EH (cell line): ENCODE results near the gene RDM1.

Source experiments
- DNase-seq: peaks from one replicate; pipeline ENCODE4 v3.0.0-alpha.2; 2015; ENCODE audit warnings: low read depth

RDM1 gene

DNA sequence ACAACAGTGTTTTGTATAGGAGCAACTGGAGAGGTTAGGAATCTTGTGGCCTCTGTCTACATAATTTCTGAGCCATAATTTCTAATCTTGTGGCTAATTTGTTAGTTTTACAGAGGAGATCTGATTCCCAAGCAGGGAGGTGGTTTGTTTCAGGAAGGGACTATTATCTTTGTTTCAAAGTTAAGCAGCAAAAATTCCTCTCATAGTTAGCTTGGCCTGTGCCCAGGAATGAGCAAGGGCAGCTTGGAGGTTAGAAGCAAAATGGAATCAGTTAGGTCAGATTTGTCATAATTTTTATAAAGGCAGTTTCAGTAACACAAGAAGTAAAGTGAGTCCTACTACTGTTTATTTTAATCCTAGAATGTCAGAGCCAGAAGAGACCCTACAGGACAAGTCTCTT lies 2.0 kb upstream of the RDM1 start:
- peak; percentile 71 for DNase-seq

DNA sequence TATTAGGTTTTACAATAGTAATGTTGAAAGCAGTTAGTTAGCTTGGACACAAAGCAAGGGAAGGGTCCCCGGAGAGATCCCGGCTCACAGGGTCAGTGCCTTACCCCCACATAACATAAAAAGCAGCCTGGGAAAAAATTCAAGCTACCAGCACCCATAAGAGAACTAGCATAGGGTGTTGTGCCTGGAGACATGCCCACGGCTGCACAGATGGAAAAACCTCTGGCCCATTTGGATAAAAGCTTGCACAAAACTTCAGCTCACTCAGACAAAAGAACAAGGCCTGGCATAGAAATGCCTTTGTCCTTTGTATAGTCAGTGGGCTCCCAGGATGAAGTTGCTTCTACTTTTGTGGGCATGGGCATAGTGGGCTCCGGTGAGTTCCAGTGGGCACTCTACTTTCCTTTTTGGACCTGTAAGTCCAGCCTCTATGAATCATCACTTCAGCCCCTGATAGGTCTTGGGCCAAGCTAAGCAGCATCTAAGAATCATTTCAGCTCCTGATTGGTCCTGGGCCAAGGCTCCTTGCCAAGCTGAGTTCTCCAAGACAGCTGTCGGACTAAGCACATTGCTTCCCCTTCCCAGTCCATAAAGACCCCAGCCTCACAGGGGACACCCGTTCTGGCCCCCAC lies 1.3 kb upstream of the RDM1 start:
- DNase-seq: peak; percentile 38

DNA sequence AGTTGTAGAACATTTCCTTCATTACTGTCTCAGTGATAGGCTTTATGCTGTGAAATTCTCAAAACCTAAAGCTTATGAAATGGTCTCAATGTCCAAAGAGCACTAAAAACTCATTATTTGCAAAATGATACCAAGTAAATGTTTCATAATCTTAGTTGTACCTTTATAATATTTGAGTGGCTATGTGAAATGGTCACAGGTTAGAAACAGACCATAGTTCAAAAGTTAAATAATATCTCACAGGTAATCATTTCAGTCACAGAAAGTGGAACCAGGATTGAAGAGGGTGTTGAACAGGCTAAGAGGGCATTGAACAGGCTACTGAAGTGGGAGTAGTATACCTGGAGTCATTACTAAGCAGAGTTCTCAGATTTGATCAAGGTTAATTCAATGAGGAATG lies 2.9 kb downstream of the RDM1 start:
- DNase-seq: no peak

DNA sequence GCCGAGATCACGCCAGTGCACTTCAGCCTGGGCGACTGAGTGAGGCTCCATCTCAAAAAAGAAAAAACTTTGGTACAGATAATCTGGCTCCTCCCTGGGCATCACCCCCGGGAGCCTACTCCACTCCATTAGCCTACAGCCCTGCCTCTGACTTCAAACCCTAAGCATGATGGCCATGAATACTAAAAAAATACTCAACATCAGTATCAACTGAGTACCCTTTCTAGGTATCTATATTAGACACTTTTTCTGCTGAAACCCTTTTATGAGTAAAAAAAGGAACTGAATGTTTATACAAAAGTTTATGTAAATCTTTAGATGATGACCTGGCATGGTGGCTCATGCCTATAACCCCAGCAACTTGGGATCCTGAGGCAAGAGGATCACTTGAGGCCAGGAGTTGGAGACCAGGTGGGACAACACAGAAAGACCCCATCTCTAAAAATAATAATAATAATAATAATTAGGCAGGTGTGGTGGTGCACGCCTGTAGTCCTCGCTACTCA lies 6.9 kb downstream of the RDM1 start:
- no peak for DNase-seq

DNA sequence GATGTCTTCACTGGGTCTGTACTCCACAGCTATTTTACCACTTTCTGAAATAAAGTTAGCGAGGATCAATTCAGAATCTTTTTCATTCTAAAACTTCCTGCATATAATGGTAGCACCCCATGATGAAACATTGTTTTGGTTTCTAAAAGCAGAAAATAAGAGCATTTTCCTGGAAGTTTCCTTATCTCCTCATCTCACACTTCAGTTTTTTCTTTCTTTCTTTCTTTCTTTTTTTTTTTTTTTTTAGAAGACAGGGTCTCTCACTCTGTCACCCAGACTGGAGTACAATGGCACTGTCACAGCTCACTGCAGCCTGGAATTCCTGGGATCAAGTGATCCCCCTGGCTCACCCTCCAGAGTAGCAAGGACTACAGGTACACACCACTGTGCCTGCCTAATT lies 10.3 kb downstream of the RDM1 start:
- no peak for DNase-seq

DNA sequence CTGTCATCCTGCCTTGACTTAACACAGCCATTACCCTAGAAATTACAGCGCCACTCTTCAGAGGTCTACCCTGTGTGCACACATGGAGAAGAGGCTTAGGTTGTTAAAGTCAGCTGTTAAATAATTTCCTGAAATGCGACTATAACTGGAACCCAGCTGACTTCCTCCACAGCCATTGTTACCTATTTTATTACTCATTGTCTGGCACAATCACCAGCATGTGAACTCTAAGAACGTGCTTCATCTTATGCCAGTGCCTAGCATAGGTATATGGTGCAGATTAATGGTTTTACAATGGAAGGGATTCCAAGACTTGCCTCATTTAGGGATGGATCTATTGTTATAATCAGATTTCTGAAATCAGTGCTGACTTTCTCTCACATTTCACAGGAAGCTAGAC lies 11.9 kb downstream of the RDM1 start:
- DNase-seq: no peak

DNA sequence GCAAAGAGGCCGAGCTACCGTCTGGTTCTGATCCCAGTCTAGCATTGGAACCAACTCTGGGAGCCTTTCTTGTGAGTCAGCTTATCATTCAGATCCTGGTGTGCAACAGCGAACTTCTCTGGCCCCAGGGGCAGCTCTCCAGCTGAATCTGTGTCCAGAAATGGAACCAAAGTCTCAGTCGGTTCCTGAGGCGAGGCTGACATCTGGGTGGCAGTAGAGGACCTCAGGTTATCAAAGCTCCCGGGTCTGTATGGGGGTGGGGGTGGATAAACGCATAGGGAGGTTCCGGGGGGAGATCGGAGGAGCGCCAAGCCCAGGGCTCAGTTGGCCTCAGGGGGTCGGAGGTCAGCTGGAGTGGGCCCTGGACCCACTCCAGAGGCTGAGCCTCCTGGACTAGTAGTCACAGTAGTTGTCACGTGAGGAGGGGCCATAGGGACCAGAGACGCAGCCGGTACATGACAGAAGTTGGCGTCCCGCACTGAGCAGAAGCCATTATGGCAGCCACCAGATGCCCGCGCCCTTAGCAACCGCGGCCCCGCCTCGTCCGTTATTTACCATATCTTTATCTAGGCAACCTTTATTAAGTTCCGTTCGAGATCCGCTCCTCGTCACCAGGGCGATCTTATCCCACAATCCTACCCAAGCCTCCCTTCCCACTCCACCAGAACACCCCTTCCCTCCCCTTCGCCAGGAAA lies 12.9 kb downstream of the RDM1 start:
- DNase-seq: no peak

DNA sequence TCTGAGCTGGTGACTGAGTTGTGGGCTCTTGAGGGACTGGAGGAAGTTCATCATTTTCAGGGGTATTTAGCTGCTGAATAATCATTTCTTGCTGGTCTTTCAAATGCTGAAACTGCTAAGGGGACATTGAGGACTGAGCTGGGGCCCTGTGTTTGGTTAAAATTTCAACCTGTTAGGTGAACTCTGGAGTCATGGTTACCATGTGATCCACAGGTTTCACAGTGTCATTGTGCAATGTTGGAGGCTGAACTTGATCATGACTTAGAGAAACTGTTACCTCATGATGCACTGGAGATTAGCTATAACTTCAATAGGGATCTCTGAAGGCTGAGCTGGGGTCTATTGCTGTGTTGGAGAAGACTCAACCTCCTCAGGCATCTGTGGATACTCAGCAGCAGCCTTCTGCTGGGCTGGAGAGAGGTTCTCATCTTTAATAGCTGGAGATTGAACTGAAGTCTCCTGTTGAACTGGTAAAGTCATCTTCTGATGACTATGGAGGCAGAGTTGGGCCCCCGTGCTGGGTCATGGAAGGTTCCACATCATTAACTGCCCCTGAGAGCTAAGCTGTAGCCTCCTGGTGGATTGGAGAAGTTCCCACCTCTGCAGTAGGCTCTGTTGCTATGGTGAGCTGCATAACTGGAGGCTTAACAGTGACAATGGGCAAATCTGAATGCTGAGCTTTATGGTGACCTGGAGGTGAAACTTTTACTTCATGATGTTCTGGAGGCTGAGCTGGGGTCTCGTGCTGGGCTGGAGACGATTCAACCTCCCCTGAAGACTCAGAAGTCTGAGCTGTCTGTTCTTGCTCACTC lies 15.2 kb downstream of the RDM1 start:
- no peak for DNase-seq

DNA sequence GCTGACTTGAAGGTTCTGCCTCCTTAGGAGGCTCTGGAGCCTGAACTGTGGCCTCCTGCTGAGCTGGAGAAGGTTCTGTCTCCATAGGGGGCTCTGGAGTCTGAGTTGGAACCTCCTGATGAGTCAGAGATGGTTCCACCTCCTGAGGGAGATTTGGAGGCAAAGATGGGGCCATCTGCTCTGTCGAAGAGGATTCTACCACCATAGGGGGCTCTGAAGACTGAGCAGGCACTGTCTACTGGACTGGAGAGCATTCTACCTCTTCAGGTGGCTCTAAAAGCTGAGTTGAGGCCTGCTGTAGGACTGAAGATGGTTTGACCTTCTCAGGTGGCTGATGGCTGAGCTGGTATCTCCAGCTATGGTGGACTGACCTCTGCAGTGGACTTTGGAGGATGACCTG lies 16.2 kb downstream of the RDM1 start:
- no peak for DNase-seq

DNA sequence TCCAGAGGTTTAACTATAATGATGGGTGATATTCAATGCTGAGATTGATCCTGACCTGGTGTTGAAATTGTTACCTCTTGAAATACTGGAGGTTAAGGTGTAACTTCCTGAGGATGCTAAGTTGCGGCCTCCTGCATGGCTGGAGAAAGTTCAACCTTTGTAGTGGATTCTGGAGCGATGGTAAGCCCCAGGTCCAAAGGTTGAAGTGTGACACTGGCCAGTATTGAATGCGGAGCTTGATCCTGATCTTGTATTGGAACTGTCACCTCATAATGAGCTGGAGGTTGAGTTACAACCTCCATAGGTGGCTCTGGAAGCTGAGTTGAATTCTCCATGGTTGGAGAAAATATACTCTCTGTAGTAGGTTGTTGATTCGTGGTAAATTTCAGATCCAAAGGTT lies 17.0 kb downstream of the RDM1 start:
- DNase-seq: no peak

DNA sequence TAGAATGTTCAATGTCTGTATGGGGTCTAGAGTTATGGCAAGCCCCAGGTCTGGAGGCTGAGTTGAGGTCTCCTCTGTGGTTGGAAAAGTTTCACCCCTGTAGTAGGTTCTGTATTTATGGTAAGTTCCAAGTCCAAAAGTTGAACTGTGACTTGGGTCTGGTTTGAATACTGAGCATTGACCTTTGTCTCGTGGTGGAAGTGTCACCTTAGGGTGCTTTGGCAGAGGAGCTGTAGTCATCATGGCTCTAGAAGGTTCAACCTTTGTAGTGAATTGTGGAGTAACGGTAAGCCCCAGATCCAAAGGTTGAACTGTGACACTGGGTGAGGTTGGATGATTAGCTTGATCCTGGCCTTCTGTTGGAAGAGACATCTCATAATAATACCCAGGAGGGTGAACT lies 17.6 kb downstream of the RDM1 start:
- no peak for DNase-seq

DNA sequence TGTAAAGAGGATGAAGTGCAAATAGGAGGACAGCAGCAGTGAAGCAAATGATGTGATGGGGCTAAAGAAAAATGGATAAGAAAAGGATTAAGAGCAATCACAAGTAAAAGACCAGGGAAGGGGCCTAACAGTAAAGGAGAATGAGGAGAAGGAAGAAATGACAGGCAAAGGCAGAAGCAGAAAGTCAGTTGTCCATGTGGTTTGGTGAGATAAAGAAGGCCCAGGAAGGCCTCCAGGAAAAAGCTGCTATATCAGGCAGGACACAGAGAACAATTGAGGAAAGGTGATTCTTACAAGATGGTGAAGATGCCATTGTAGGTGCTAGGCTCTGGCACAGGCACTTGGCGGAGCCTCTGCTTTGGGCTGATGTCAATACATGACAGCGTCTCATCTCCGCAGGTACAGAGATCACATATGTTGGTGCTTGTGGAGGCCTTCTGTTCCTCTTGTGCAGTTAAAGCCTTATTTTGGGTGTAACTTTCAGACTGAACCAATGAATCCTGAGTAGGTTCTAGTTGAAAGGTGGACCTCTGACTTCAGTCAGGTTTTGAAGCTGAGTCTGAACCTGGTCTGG lies 18.1 kb downstream of the RDM1 start:
- no peak for DNase-seq

DNA sequence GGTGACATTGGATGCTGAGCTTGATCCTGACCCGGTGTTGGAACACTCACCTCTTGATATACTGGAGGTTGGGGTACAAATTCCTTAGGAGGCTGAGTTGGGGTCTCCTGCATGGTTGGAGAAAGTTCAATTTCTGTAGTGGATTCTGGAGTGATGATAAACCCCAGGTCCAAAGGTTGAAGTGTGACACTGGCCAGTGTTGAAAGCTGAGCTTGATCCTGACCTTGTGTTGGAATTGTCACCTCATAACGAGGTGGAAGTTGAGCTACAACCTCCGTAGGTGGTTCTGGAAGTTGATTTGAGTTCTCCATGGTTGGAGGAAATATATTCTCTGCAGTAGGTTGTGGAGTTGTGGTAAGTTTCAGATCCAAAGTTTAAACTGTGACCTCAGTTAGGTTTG lies 21.2 kb downstream of the RDM1 start:
- no peak for DNase-seq

DNA sequence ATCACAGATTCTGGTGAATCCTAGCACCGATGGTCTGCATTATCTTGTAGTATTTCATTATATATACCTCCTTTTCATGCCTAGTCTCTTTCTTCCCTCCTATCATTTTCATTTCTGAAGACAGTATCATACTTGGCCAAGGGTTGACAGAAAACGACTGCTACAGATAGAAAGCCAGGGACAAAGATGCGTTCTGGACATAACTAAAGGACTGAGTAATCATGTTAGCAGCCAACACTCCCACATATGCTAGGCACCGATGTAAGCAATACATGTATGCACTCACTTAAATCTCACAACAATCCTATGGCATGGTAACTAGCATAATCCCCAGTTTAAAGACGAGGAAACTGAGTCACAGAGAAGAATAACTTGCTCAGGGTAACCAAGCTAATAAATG lies 22.9 kb downstream of the RDM1 start:
- DNase-seq: peak; percentile 36

DNA sequence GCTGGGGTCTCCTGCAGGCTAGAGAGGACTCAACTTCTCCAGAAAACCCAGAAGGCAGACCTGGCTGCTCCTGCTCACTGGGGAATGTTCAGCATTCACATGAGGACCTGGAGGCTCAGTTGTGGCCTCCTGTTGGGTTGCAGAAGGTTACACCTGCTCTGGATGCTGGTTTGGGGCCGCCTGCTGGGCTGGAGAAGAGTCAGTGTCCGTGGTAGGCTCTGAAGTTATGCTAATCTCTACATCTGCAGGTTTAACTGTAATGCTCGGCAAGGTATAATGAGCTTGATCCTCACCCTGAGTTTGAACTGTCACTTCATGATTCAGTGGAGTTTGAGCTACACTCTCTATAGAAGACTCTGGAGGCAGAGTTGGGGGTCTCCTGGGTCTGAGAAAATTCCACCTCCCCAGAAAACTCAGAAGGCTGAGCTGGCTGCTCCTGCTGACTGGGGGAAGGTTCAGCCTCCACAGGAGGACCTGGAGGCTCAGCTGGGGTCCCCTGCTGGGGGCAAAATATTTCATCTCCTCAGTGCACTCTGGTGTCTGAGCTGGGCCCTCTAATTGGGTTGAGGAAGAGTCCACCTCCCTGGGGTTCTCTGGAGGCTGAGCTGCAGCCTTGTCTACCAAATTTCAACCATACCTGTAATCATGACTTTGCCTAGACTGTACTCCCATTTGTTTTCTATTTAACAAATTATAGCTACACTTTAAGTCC lies 23.5 kb downstream of the RDM1 start:
- no peak for DNase-seq

DNA sequence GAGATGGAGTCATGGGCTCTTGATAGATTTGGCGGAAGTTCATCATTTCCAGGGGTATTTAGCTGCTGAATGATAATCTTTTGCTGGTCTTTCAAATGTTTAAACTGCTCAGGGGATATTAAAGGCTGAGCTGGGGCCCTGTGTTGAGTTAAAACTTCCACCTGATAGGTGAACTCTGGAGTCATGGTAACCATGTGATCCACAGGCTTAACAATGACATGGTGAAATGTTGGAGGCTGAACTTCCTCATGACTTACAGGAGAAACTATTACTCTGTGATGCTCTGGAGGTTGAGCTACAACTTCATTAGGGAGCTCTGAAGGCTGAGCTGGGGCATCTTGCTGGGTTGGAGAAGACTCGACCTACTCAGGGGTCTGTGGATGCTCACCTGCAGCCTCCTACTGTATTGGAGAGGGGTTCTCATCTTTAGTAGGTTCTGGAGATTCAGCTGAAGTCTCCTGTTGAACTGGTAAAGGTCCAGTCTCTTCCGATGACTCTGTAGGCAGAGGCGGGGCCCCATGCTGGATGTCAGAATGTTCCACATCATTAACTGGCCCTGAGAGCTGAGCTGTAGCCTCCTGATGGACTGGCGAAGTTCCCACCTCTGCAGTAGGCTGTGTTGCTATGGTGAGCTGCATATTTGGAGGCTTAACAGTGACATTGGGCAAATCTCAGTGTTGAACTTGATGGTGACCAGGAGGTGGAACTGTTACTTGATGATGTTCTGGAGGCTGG lies 24.2 kb downstream of the RDM1 start:
- peak; percentile 63 for DNase-seq

DNA sequence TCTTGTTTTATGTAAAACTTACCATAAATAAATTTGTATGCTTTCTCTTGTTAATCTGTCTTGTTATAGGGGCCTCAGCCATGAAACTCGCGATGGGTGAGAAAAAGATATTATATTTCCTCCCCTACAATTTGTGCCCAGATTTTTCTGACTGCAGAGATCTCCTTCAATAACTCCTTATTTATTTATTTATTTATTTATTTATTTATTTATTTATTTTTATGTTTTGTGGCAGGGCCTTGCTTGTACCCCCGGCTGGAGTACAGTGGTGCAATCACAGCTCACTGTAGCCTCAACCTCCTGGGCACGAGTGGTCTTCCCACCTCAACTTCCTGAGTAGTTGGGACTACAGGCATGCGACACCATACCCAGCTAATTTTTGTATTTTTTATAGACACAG lies 27.1 kb downstream of the RDM1 start:
- DNase-seq: no peak

DNA sequence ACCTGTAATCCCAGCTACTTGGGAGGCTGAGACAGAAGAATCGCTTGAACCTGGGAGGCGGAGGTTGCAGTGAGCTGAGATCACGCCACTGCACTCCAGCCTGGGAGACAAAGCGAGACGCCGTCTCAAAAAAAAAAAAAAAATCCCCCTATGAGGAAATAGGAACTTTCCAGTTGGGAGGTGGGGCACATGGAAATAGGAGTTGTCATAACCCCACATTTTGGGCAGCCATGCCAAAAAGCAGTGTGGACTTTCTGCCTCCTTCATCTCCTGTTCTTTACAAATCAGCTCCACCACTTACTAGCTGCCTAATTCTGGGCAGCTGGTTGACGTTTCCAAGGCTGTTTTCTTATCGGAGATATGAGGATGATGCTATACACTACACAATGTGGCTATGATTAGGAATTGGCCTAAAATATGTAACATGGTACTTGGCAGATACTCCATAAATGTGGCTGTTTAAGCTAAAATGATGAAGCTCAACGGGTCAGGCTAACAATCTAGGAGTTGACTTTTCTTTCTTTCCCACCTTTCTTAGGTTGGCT lies 28.9 kb downstream of the RDM1 start:
- no peak for DNase-seq

DNA sequence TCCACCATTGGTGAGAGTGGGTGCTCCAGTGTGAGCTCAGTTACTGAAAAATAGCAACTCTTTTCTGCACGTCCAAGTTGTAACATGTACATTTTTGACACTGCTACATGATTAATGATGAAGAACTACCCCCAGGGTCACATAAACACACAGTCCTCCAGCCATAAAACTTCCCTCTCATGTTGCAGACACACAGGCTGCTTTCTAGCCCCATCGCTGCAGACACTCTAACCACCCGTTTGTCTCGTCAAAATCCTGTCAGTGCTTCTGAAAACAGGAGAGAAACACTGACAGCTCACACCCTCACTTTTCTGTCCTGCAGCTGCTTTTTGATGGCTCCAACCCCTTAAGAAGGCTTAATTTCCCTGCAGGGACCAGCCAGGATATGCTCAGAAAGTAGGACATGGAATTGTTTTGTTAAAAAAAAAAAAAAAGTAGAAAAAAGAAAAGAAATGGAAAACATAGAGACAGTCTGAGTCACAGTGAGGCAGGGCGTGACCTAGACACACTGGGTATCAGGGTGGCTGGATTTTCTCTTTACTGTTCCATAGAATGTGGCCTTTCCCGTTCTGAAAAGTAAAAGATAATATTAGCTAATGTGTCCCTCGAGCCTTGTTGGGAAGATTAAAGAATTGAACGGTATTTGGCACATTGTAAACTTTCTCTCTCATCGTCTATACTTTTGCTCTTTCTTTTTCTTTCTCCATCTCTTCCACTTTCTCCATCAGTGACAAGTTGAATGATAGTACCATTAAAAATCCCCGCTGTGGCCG lies 29.7 kb downstream of the RDM1 start:
- no peak for DNase-seq

DNA sequence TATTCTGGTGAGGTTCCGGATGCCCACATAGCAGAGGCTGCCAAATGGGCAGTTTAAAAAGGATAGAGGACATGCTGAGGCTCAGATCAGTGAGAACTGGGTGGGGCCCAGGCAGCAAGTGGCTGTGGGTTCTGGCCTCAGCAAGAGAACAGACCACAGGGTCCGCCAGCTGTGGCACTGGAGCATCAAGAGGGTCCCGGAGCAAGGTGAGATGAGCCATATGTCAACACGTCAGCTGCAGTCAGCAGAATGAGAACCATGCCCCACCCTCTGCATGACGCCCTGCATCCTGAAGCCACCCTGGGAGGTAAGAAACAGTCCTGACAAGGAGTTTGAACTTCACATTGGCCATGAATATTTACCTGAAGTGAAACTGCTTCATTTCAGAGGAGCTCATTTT lies 30.3 kb downstream of the RDM1 start:
- no peak for DNase-seq
